T-cell (primary cell): ENCODE results near the gene RIOX2. TPM values are rescaled to one million over a fixed set of nuclear protein-coding genes. Genes with fewer than 3 reads are reported as not detected.
A peak's percentile ranks its signal among the peaks of the same experiment; 100 is the strongest.

Source experiments
- ATAC-seq, 4 experiments: fragments of 200-7000 bp in 3 of 4; fragments of 150-1000 bp in 1 of 4; cut with Tn5 transposase; replicated peaks in 1 of 4; 1 replicate in 3 of 4; 2 replicates in 1 of 4; pipeline ENCODE4 v1.10.0; 2021; ENCODE audit warnings: moderate library complexity in 3 of 4, mild to moderate bottlenecking in 2 of 4, moderate number of reproducible peaks in 1 of 4
- CTCF ChIA-PET, 2 donors: fragments of 300-600 bp; sonication (Branson Sonifier 250); formaldehyde crosslinking; loops; one replicate each; lab custom pipeline; 2022; ENCODE audit warnings: antibody characterized with exemption in 2 of 2; lab: Charles Lee
- POLR2A ChIA-PET, 2 donors: fragments of 300-600 bp; sonication (Branson Sonifier 250); formaldehyde crosslinking; loops; one replicate each; lab custom pipeline; 2022; ENCODE audit warnings: antibody characterized with exemption in 2 of 2; lab: Charles Lee
- DNase-seq, 35 experiments: peaks; one replicate each; pipeline versions ENCODE4 v3.0.0 to v3.0.0-alpha.2; 2013 to 2023
- H3K27ac ChIP-seq: one replicate; pipeline ENCODE4 v1.5.1; 2013; ENCODE audit warnings: low read length
- H3K27me3 ChIP-seq, 2 experiments: replicated peaks in 1 of 2; 1 replicate in 1 of 2; 2 replicates in 1 of 2; pipeline versions ENCODE4 v1.6.1 to v1.7.0; 2013; ENCODE audit warnings: low read length in 1 of 2, mixed read lengths in 1 of 2; ENCODE audit not compliant: control insufficient read depth in 2 of 2, insufficient read depth in 2 of 2; ENCODE audit errors: extremely low read depth in 1 of 2
- H3K36me3 ChIP-seq, 2 donors: 1 replicate in 1 of 2; 2 replicates in 1 of 2; pipeline versions ENCODE4 v1.6.1 to v1.7.0; 2013; ENCODE audit warnings: low read length in 1 of 2; ENCODE audit not compliant: control insufficient read depth in 2 of 2, insufficient read depth in 1 of 2; ENCODE audit errors: extremely low read depth in 1 of 2
- H3K4me1 ChIP-seq, 2 experiments: 1 replicate in 1 of 2; 2 replicates in 1 of 2; pipeline versions ENCODE4 v1.6.1 to v1.7.0; 2013; ENCODE audit warnings: low read length in 2 of 2, mixed read lengths in 1 of 2; ENCODE audit not compliant: insufficient read depth in 2 of 2, control insufficient read depth in 1 of 2; ENCODE audit errors: extremely low read depth in 1 of 2
- H3K4me3 ChIP-seq, 2 donors: 1 replicate in 1 of 2; 2 replicates in 1 of 2; pipeline versions ENCODE4 v1.5.1 to v1.7.0; 2013; ENCODE audit warnings: mild to moderate bottlenecking in 2 of 2, low read length in 1 of 2, moderate library complexity in 1 of 2; ENCODE audit not compliant: control insufficient read depth in 1 of 2; ENCODE audit errors: extremely low read depth in 1 of 2
- H3K9me3 ChIP-seq: 2 replicates; pipeline ENCODE4 v1.7.0; 2013
- H3K27ac Mint-ChIP-seq, 2 donors: one replicate each; pipeline ENCODE4 v1.8.0; 2020 to 2021; ENCODE audit warnings: mild to moderate bottlenecking in 2 of 2, mixed read lengths in 2 of 2
- H3K27me3 Mint-ChIP-seq, 2 donors: one replicate each; pipeline ENCODE4 v1.8.0; 2021 to 2022; ENCODE audit warnings: mixed read lengths in 2 of 2
- H3K36me3 Mint-ChIP-seq: one replicate; pipeline ENCODE4 v1.8.0; 2021; ENCODE audit warnings: mixed read lengths
- H3K4me1 Mint-ChIP-seq, 3 donors: one replicate each; pipeline ENCODE4 v1.8.0; 2020 to 2022; ENCODE audit warnings: mixed read lengths in 3 of 3, mild to moderate bottlenecking in 1 of 3
- H3K4me3 Mint-ChIP-seq, 3 donors: one replicate each; pipeline ENCODE4 v1.8.0; 2020 to 2022; ENCODE audit warnings: mild to moderate bottlenecking in 3 of 3, mixed read lengths in 3 of 3, moderate library complexity in 3 of 3
- H3K9me3 Mint-ChIP-seq, 3 donors: one replicate each; pipeline ENCODE4 v1.8.0; 2020 to 2022; ENCODE audit warnings: mixed read lengths in 3 of 3
- WGBS: methylation state at CpG from one replicate; pipeline ENCODE4 v1.1.5; 2013; ENCODE audit warnings: missing lambda C conversion rate; ENCODE audit not compliant: insufficient coverage; 5-methylcytosine and 5-hydroxymethylcytosine counted together
- total RNA-seq, 35 experiments: library from RNA in 6 of 35; stranded (reverse) in 6 of 35; fragments of 120-200 nt in 1 of 35; gene quantifications; one replicate each; pipeline versions ENCODE4 v1.2.1 to v1.2.4 and lab custom pipeline; 2013 to 2026

Gene RIOX2
- total RNA-seq, 5 donors from 2014 or later (not counting 1 experiment from before 2014, with no cell fraction given): 22.8 to 34.7 (median 30.9) TPM

- WGBS: no CpG with 5 or more reads among the region's 2 CpGs
- no peaks in the 10 kb centered on the region for H3K36me3 Mint-ChIP-seq
- no peaks in the 10 kb centered on the region for H3K27me3 Mint-ChIP-seq
- no peak overlapping the region for H3K4me3 Mint-ChIP-seq
- Histone ChIP-seq H3K4me1 (peaks cover 6 to 12% of the 10 kb centered on the region in 2 experiments), H3K27ac (no peak overlapping the region), H3K27me3 (no peaks in the 10 kb centered on the region), H3K36me3 (no peaks in the 10 kb centered on the region), H3K4me3 (no peak overlapping the region), H3K9me3 (no peaks in the 10 kb centered on the region)
- ChIA-PET CTCF (no interaction called here), POLR2A (interaction anchor here in 1 of 2 donors (0.6 kb wide), 1 partner anchor 45 kb away, joined by 3 read pairs; no protein-coding TSS in a partner anchor)
- ATAC-seq (no peak), DNase-seq (no peak)
- peaks cover 0 to under 1% (median 0%) of the 10 kb centered on the region in 3 donors for H3K9me3 Mint-ChIP-seq
- H3K27ac Mint-ChIP-seq: no peak overlapping the region
- H3K4me1 Mint-ChIP-seq: peaks cover 14 to 28% (median 27%) of the 10 kb centered on the region in 3 donors
Observed at GRCh38 chr3:97993526-97993925, 21.3 kb upstream of the RIOX2 start.

- no peaks in the 10 kb centered on the region for H3K36me3 Mint-ChIP-seq
- no peaks in the 10 kb centered on the region for H3K27me3 Mint-ChIP-seq
- peaks cover 0 to 4% (median 0%) of the 10 kb centered on the region in 3 donors for H3K9me3 Mint-ChIP-seq
- ATAC-seq (no peak), DNase-seq (no peak)
- no CpG with 5 or more reads among the region's 2 CpGs for WGBS
- Histone ChIP-seq H3K4me1 (peaks cover 6 to 12% of the 10 kb centered on the region in 2 experiments), H3K9me3 (no peaks in the 10 kb centered on the region), H3K36me3 (no peaks in the 10 kb centered on the region), H3K4me3 (no peak overlapping the region), H3K27me3 (no peaks in the 10 kb centered on the region), H3K27ac (no peak overlapping the region)
- ChIA-PET POLR2A (interaction anchor here in 1 of 2 donors (0.6 kb wide), 1 partner anchor 46 kb away, joined by 3 read pairs; no protein-coding TSS in a partner anchor), CTCF (no interaction called here)
- peaks cover 14 to 28% (median 27%) of the 10 kb centered on the region in 3 donors for H3K4me1 Mint-ChIP-seq
- no peak overlapping the region for H3K4me3 Mint-ChIP-seq
- no peak overlapping the region for H3K27ac Mint-ChIP-seq
Observed at GRCh38 chr3:97992547-97993173, 20.4 kb upstream of the RIOX2 start.

- Histone ChIP-seq H3K36me3 (no peaks in the 10 kb centered on the region), H3K9me3 (no peaks in the 10 kb centered on the region), H3K27ac (peak overlapping the region; percentile 34), H3K27me3 (no peaks in the 10 kb centered on the region), H3K4me3 (peak overlapping the region in 1 of 2 donors; percentile 0), H3K4me1 (peaks cover 6 to 12% of the 10 kb centered on the region in 2 experiments)
- WGBS: 32% methylated on average over 5 of the region's 5 CpGs
- peak; percentile 89 to 99 (median 90) for ATAC-seq
- Mint-ChIP-seq H3K27ac (peak overlapping the region; percentile 91 to 93), H3K27me3 (no peaks in the 10 kb centered on the region), H3K4me1 (peaks cover 14 to 28% (median 27%) of the 10 kb centered on the region in 3 donors), H3K9me3 (peaks cover 0 to 4% (median 0%) of the 10 kb centered on the region in 3 donors), H3K4me3 (peak overlapping the region; percentile 52 to 76 (median 70)), H3K36me3 (no peaks in the 10 kb centered on the region)
- ChIA-PET POLR2A (interaction anchor here in 1 of 2 donors (0.6 kb wide), 2 partner anchors 164 to 728 kb away, joined by 3 read pairs; no protein-coding TSS in a partner anchor), CTCF (interaction anchor here (0.8 to 1.1 kb wide), 2 partner anchors 20 to 210 kb away, joined by 3 to 5 read pairs; no protein-coding TSS in a partner anchor)
- peak in 25 of 35 experiments; percentile 7 to 51 (median 17) for DNase-seq
Observed at GRCh38 chr3:97991293-97991682, 19.1 kb upstream of the RIOX2 start.

- H3K4me1 ChIP-seq: peaks cover 6 to 12% of the 10 kb centered on the region in 2 experiments
- peaks cover 14 to 28% (median 27%) of the 10 kb centered on the region in 3 donors for H3K4me1 Mint-ChIP-seq
- H3K36me3 Mint-ChIP-seq: no peaks in the 10 kb centered on the region
- H3K27me3 ChIP-seq: no peaks in the 10 kb centered on the region
- peak in 1 of 35 experiments; percentile 23 for DNase-seq
- no CpG with 5 or more reads among the region's 2 CpGs for WGBS
- H3K27ac ChIP-seq: peak overlapping the region; percentile 34
- peak in 2 of 4 experiments; percentile 7 to 21 for ATAC-seq
- no peaks in the 10 kb centered on the region for H3K9me3 ChIP-seq
- H3K4me3 Mint-ChIP-seq: peak overlapping the region; percentile 52 to 76 (median 70)
- peak overlapping the region; percentile 91 to 93 for H3K27ac Mint-ChIP-seq
- H3K27me3 Mint-ChIP-seq: no peaks in the 10 kb centered on the region
- ChIA-PET CTCF (interaction anchor here (0.7 to 1.1 kb wide), 3 partner anchors 19 to 209 kb away, joined by 3 to 5 read pairs (median 3); no protein-coding TSS in a partner anchor), POLR2A (interaction anchor here in 1 of 2 donors (0.6 kb wide), 2 partner anchors 163 to 728 kb away, joined by 3 read pairs; no protein-coding TSS in a partner anchor)
- H3K9me3 Mint-ChIP-seq: peaks cover 0 to 4% (median 0%) of the 10 kb centered on the region in 3 donors
- no peaks in the 10 kb centered on the region for H3K36me3 ChIP-seq
- peak overlapping the region in 1 of 2 donors; percentile 0 for H3K4me3 ChIP-seq
Observed at GRCh38 chr3:97990624-97991292, 18.5 kb upstream of the RIOX2 start.

- no peaks in the 10 kb centered on the region for H3K27me3 Mint-ChIP-seq
- Histone ChIP-seq H3K27me3 (no peaks in the 10 kb centered on the region), H3K36me3 (no peaks in the 10 kb centered on the region), H3K4me1 (peaks cover 6 to 12% of the 10 kb centered on the region in 2 experiments), H3K4me3 (no peak overlapping the region), H3K9me3 (no peaks in the 10 kb centered on the region), H3K27ac (no peak overlapping the region)
- ATAC-seq (no peak), DNase-seq (no peak)
- WGBS: 100% methylated on average over 3 of the region's 3 CpGs
- peaks cover 0 to 4% (median 0%) of the 10 kb centered on the region in 3 donors for H3K9me3 Mint-ChIP-seq
- no peaks in the 10 kb centered on the region for H3K36me3 Mint-ChIP-seq
- ChIA-PET CTCF (no interaction called here), POLR2A (no interaction called here)
- H3K4me1 Mint-ChIP-seq: peaks cover 14 to 28% (median 27%) of the 10 kb centered on the region in 3 donors
- no peak overlapping the region for H3K4me3 Mint-ChIP-seq
- H3K27ac Mint-ChIP-seq: no peak overlapping the region
Observed at GRCh38 chr3:97988784-97989568, 16.7 kb upstream of the RIOX2 start.
